Right lobe of liver (tissue), 4 donors: ENCODE measurements around the gene UNC5CL.

Experiments
- CTCF ChIP-seq, 4 donors: fragments of 200-600 bp in 3 of 4; fragments of 450-650 bp in 1 of 4; IDR thresholded peaks; one replicate each; pipeline versions ENCODE4 v1.5.1 to v1.8.0; 2016 to 2022; ENCODE audit warnings: antibody characterized with exemption in 4 of 4, mild to moderate bottlenecking in 2 of 4
- POLR2A ChIP-seq: fragments of 450-650 bp; IDR thresholded peaks from one replicate; pipeline ENCODE4 v1.6.1; 2017; ENCODE audit warnings: antibody characterized with exemption, mild to moderate bottlenecking
- donor health status: DM: no; HTN: no; CAD: no.
- donor health status: DM: no; HTN: no; CAD: no.
- donor health status: DM: no; HTN: yes; CAD: no.

GRCh38 chr6:41088451-41088850, 49.4 kb upstream of the UNC5CL start:
- TF ChIP-seq POLR2A = no peak
- TF ChIP-seq CTCF (IDR thresholded peaks at IDR 0.05) = no peak
